SK-N-DZ (cell line): Measurements from ENCODE around the gene TLK1. TPM values are rescaled to one million over a fixed set of nuclear protein-coding genes. Genes with fewer than 3 reads are reported as not detected.

Experiments
- DNase-seq: peaks from one replicate; pipeline ENCODE4 v3.0.0-alpha.2; 2015; ENCODE audit warnings: low spot score
- polyA plus RNA-seq, 2 experiments: library from polyadenylated mRNA; depleted of rRNA; stranded (reverse); fragments of >200 nt; gene quantifications; 2 replicates each; pipeline ENCODE4 v1.2.3, GENCODE V29; 2014

TLK1 gene
- polyA plus RNA-seq (2014; cell fraction: cytosol; rRNA removed) = 7.3 and 9.2 TPM in 2 replicates
- 8.2 and 8.8 TPM in 2 replicates for polyA plus RNA-seq (2014; cell fraction: nucleus; rRNA removed)

DNA sequence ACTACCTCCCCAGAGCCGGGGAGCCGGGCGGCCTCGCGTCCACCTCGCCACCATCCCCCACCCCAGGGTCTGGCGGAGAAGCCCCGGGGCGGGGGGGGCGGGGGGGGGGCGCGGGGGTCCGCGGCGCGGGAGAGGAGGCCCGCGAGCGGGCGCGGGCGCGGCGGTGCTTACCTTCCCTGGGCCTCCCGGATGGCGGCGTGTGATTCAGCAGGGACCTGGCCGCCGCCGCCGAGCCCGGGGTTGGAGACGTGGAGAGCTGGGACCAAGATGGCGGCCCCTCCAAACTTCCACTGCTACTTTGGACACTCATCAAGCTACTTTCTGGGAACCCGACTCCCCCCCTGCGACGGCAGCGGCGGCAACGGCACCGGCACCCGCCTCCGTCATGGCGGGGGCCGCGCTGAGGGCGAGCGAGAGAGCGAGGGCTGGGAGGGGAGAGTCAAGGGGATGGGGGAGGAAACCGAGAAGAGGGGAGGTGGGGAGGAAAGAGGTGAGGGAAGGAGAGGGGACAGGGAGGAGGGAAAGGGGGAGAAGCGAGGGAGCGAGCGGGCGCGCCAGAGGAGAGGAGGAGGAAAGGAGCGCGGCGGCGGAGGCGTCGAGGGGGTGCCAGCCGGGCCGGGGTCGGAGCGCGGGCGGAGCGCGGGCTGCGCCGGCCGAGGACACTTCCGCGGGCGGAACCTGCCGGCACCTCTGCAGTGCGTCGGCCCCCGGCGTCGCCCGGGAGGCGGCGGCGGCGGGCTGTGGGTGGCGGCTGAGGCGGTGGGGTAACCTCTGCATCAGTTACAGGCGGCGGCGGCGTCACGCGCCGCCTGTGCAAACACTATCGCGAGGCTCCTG is at the start of gene TLK1:
TLK1 (minus strand) TSS at position 775 of the 837 bp plus-strand sequence; CDS start at position 310, 465 bp downstream.
- peak; percentile 61 for DNase-seq

DNA sequence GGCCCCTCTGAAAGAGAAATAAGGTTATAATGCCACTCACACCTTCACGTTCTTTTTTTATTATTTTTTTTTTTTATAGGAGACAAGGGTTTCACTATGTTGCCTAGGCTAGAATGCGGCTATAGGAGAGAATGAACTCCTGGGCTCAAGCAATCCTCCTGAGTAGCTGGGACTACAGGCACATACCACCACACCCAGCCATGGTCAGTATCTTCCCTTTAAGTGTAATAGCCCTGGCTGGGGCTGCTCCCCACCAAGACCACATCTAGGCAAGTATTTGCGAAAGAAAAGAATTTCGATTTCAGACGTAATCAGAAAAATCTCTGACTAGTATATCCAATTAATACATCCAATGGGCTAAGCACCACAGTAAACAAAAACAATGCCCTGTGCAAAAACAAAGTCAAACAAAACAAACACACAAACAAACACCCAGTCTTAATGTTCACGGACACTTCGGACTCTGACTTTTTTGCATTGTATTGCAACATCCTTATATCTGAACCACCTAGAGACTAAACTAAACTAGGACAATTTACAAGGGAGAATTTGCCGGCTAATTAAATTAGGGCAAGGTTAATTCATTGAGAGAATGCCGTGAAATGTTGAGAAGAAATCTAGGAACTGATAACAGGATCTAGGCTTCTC is 49.6 kb upstream of the TLK1 start:
- DNase-seq = no peak

DNA sequence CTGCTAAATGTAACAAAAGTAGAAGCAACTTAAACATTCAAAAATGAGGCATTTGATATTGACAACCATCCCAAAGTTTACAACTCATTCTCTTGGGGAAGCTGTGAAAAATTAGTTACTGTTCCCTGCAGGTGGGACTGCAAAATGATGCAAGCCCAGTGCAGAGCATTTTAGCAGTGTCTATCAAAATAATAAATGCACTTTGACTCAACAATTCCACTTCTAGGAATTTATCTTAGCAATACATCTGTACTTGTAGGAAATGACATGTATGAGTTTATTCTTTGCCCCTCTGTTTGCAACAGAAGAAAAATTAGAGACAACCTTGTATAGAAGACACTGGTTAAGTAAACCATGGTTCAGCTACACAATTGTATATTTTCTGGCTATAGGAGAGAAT is 48.0 kb upstream of the TLK1 start:
- no peak for DNase-seq

DNA sequence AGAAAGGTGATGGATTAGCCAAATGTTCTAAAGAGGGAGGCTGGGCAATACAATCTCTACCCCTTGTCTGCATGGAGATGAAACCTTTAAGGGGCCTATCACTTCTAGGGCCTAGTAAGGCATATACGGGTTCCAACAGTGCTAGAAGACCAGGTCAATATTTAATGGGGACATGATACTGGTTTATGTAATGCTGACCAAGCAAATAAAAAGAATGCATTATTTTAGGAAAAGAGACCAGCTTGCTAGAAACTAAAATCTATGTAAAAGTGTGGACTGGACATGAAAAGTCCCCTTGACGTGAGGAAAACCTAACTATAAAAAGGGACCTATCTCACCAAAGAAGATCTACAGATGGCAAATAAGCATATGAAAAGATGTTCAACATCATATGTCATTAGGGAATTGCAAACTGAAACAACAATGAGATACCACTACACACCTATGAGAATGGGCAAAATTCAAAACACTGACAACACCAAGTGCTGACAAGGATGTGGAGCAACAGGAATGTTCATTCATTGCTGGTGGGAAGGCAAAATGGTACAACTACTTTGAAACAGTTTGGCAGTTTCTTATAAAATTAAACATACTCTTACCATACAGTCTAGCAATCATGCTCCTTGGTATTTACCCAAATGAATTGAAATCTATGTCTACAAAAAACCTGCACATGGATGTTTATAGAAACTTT is 45.9 kb upstream of the TLK1 start:
- no peak for DNase-seq

DNA sequence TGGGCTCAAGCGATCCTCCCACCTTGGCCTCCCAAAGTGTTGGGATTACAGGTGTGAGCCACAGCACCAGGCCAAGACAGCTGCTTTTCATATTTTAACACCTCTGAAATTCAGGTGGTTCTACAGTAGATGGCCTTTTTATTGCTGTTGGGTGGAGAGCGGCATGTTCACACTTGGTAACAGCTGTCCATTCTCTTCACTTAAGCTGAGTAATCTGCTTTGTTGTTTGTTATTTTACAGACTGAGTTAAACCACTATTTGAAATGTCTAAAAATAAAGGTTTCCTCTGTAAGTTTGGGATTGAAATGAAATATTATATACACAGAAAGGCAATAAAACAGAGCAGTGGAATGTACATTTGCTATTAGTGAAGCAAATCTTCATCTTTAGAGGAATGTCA is 44.9 kb upstream of the TLK1 start:
- DNase-seq = no peak

DNA sequence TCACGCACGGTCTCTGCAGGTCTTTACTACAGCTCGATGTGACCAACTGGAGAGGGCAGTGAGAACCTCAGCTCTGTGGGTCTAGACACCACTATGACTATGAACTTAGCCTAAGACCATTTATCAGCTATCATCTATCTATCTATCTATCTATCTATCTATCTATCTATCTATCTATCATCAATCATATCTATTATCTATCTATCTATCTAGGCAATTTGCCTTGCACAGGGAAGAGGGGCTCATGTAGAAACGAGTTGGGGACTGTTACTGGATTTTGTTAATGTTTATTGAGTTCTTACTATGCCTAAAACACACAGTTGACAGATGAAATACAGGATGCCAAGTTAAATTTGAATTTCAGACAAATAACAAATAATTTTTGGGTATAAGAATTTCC is 41.1 kb upstream of the TLK1 start:
- no peak for DNase-seq

DNA sequence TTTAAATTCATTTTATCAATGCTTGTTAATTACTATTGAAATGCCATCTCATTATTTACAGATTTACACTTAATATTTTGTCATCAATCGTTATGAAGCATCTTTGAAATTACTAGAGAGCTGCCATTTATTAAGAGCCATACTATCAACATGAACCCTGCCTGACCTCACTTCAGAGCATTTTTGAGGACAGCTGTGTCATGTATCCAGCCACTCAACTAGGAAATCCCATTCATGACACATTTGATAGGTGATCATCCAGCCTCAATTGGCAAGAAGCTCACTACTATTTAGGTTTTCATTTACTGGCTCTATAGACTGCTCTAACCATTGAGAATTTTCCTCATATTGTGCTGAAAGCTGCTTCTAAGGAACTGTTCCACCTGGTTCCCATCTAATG is 40.6 kb upstream of the TLK1 start:
- DNase-seq = no peak

DNA sequence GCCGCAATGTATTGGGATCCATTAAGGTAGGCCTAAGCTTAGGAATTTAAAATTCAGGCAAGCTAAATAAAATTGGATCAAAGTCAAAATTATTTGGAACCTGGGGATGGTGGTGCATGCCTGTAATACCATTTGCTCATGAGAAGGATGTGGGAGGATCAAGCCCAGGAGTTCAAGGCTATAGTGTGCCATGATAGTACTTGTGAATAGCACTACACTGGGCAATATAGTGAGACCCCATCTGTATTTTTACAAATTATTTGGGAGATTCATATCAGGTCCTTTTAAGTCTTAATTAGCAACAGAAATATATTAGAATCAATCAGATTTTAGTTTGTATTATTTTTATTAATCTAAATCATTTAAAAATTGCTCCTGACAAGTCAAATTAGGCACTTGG is 39.8 kb upstream of the TLK1 start:
- DNase-seq = no peak

DNA sequence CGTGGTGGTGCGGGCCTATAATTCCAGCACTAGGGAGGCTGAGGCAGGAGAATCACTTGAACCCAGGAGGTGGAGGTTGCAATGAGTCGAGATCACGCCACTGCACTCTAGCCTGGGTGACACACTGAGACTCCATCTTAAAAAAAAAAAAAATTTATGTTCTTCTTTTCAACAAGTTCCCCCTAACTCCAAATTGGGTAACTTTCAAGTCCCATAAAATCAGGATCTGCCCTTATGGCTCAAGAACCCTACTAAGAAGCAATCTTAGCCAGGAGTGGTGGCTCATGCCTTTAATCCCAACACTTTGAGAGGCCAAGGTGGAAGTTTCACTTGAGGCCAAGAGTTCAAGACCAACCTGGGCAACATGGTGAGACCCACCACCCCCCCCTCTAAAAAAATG is 30.3 kb upstream of the TLK1 start:
- no peak for DNase-seq

DNA sequence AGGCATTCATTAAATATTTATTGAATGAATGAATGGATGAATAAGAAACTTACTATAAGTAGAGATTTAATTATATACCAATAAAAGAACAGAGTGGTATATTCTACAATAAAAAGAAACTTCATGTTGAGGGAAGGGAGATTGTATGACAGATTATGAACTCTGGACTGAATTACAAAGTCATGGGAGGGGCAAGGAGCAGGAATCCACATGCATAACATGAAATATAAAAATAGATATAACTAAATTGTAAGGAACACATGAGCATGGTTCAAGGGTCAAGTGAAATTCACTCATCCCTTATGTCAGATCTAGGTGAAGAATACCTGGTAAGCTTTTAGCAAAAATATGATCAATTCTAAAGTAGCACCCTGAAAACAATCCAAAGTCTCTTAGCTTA is 27.1 kb upstream of the TLK1 start:
- no peak for DNase-seq

DNA sequence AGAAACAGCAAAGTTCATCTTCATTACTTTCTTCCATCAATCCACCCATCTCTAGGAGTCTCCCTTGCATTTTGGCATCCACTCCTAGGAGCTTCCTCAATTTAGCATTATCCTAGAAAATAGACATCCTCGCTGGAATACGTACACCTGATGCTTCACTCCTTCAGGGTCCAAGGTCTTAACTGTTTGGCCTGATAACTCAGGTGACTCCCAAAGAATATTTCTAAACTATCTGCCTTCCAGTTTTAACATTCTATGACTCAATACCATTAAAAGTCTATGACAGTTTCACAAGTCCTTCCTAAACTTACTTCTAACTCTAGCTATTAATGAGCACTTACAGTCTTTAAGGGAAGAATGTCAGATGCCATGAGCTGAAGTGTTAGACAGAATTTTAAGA is 26.5 kb upstream of the TLK1 start:
- DNase-seq = no peak

DNA sequence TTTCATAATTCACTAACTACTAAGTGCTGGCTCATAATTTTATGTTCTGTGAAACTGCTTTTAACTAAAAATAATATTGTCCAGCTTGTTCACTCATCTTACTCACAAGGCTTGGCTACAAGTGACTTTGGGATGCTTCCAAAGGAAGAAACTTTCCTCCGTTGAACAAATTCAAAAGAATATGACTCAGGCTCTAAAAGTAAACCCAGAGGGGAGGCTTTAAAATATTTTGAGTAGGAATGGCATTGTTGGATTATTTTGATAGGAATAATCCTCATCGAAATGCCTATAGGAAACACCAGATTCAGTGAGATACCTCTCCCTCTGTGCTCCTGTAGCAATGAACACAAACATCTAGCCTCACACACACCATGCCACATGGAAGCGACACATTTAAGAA is 25.2 kb upstream of the TLK1 start:
- DNase-seq = no peak

DNA sequence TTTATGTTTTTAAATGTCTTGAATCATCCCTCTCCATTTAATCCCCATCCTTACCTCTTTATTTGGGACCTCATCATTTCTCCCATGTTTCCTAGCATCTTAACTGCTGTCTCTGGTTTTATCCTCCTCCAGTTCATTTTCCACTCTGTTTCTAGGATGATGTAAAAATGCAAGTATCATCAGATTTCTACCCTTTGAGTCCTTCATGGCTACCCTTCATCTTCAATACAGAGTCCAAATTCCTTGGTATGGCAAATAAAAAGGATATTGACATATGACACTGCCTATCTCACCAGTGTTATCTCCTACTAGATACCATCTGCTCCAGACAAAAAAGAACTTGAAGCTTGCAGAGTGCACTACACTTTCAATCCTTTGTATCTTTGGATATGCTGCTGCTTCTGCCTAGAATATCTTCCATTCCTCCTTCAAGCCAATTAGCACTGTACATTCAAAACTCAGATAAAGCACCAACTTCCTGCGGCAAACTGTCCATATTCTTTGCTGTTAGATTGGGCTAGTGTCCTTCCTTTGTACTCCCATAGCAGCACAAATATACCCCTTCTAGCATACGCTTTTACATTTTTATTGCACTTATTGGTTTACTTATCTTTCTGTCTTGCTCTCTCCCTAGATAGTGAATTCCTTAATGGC is 24.6 kb upstream of the TLK1 start:
- no peak for DNase-seq

DNA sequence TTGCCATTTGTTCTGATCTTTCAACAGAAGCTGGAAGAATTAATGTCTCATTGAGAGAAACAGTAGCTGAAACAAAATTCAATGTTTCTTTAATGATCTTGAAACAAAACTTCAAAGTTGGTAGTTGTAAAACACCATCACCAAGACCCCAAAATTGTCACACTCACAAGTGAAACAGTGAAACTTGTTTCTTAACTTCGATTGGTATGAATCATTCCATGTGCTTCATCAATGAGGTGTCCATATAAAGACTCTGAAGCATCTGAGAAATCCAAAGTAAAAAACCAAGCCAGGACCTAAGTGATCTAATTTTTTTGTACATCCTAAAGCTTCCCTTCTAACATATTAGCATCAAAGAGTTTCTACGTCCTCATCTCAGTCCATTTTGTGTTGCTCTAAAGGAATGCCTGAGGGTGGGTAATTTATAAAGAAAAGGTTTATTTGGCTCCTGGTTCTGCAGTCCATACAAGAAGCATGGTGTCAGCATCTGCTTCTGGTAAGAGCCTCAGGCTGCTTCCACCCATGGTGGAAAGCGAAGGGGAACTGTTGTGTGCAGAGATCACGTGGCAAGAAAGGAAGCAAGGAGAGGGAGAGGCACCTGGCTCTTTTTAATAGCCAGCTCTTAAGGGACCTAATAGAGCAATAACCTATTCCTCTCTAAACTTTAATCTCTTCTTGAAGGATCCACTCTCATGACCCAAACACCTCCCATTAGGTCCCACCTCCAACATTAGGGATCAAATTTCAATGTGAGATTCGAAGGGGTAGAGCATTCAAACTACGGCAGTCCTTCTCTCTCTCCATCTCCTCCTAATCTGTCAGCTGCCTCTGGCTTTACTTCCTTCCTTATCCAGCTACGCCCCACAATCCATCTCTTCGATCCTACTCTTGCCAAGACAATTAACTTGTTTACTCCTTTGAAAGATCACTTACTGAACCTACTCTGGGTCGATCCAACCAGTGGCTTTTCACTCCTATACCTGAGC is 20.7 kb upstream of the TLK1 start:
- DNase-seq = no peak

DNA sequence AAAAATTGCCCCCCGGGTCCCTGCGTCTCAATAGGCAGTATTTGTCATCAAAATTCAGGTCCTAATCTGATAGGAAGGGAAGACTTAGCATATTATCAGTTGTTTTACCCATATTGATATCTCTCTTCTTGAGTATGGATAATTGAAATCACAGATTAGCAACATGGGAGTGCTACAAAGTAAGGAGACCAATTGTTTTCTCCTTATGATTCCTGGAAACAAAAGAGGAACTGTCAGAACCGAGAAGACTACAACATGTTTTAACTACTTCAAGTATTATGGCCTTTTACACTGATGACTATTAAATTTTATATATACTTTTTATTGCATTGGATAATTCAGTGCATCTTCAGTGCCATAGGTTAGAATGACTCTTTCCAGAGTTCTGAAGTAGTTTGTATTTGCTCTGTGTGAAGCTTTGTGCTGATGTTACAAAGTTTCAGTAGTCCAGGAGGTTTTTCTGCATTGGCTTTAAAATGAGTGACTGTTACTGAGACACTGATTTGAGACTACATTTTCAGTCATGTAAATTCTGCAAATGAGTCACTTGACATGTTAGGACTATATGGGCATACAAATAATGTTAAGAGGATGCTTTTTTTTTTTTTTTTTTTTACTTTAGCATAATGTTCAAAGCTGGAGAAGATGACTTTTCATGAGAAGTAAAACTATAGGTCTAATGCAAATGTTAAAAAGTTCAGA is 19.7 kb upstream of the TLK1 start:
- no peak for DNase-seq

DNA sequence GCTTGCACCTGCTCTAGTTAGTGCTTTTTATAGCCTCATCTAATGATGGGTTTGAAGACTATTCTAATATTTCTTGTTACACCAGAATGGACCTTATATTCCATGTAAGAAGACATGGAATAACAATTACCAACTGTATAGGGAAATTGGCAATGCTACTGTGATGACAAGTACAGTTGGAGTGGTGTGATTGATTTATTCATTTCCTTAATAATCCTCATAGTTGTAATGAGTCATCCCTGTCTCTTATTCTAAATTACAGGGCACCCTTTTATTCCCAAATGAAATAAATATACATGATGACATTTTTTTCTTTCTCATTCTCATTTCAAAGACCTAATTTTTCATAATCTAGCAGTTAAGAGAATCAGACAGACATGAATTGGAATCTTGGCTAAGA is 18.3 kb upstream of the TLK1 start:
- DNase-seq = no peak

DNA sequence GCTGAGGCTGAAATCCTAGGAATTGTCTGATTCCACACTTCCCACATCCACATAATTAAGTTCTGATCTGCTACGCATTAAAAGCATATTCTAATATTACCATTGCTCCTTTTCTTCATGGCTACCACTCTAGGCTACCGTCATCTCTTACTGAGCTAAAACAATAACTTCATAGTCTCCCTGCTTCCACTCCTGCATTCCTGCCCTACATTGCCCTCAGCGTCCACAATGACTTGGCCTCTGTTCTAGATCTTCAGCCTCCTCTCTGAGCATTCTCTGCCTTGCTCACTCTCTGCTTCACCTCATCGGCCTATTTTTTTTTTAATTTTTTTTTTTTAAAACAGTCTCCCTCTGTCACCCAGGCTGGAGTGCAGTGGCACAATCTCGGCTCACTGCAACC is 15.8 kb upstream of the TLK1 start:
- DNase-seq = no peak

DNA sequence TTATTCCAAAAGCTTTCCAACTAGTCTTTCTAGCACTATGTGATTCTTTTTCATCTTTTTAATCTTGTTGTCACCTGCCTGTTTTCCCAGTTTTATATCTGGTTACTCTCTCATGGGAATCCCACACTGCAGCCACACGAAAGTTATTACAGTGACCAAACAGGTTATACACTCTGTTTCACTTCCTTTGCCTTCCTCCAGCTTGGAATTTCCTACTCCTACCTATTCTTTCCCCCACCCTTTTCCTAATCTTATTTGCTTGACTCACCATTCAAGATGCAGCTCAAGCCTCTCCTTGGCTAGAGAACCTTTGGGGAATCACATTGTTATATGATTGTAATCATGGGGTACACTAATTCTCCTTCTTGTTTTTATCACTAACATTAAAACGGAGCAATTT is 13.4 kb upstream of the TLK1 start:
- DNase-seq = no peak

DNA sequence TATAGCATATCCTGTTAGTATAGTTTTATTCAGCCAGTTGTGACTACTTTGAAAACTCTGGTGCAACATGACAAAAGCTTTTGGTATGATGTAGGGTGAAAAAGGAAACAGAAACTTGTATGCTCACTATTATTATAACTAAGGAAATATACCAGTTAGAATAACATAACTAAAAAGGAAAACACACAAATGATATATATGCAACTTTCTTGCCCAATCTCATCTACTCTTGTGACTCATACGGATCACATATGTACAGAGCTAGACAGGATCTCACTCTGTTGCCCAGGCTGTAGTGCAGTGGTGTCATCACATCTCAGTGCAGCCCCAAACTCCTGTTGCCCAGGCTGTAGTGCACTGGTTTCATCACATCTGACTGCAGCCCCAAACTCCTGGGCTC is 12.4 kb upstream of the TLK1 start:
- no peak for DNase-seq

DNA sequence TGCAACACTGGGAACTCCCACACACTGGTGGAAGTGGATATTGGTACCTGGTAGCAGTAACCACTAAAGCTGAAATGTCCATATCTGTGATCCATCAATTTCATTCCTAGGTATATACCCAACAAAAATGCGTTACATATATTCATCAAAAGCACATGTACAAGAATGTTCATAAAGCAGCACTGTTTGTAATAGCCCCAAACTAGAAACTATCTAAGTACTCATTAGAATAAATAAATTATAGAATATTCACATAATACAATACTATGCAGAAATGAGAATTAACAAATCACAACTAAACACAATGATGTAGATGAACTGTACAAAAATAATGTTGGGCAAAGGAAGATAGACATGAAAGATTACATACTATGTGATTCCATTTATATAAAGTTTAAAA is 11.1 kb upstream of the TLK1 start:
- no peak for DNase-seq
